Parietal lobe (tissue), 1 donor: ENCODE results near the gene KRT2. TPM values are rescaled to one million over a fixed set of nuclear protein-coding genes. Genes with fewer than 3 reads are reported as not detected.

Experiments used
- total RNA-seq: library from RNA; depleted of rRNA; stranded (reverse); fragments of >200 nt; gene quantifications from one replicate; pipeline ENCODE4 v1.2.3, GENCODE V29; 2014

The KRT2 gene
- not detected for total RNA-seq

DNA sequence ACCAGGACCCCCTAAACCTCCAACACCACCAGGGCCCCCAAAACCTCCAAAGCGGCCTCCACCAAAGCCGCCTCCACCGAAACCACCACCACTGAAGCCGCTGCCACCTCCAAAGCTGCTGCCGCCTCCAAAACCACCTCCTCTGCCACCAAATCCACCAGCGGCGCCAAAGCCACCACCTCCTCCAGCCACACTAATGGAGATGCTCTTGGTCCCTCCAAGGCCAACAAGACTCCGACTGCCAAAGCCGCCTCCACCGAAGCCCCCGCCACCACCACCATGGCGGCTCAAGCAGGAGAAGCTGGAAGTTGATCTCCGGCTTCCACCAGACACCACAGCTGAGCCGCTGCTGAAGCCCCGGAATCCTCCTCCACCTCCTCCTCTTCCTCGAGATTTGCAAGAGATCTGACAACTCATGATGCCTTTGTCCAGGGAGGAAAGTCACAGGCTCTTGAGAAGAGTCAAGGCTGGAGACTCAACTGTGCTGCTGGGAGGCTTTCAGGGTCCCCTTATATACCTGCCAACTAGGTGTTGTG, at the start of gene KRT2:
Gene KRT2, minus strand, starts transcription at position 486 of the 536 bp plus-strand sequence. Its CDS starts 69 bp downstream, at position 417.

DNA sequence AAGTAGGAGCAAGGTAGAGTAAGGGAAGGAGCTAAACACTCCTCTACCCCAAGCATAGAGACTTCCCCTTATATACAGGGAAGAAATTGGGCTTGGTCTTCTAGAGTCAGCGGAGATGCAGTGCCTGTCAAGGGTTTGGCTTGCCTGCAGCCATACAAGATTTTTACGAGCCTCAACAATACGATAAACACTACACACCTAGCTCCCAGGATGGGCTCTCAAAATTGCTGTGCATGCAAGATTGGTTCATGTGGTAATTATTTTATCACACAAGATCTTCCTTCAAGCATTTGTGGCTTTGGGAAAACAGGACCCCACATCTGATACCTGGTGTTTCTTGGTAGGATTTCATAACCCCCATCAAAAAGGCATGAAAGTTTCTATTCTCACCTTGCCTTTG, 28.4 kb upstream of the KRT2 start, which contains the start of gene KRT1:
Gene KRT1, minus strand, starts transcription at position 45 of the 400 bp plus-strand sequence. CDS start 59 bp downstream, outside the sequence.

DNA sequence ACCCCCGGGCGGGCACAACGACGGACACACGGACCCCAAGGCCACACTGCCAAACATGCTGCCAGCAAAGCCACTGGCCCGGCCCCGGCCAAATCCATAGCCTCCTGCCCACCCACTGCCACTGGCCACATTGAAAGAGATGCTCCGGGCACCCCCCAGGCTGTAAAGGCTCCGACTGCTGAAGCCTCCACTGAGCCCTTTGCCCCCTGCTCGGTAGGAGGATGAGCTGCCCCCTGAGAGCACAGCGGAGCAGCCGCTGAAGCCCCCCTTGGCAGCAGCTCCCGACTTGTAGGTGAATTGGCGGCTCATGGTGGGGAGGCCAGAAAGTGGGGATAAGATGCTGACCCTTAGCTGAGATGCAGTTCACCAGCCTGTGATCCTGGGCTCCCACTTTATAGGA, 33.8 kb downstream of the KRT2 start, which contains the start of gene KRT73:
Gene KRT73, minus strand, starts transcription at position 344 of the 400 bp plus-strand sequence. Its CDS starts 35 bp downstream, at position 309.

DNA sequence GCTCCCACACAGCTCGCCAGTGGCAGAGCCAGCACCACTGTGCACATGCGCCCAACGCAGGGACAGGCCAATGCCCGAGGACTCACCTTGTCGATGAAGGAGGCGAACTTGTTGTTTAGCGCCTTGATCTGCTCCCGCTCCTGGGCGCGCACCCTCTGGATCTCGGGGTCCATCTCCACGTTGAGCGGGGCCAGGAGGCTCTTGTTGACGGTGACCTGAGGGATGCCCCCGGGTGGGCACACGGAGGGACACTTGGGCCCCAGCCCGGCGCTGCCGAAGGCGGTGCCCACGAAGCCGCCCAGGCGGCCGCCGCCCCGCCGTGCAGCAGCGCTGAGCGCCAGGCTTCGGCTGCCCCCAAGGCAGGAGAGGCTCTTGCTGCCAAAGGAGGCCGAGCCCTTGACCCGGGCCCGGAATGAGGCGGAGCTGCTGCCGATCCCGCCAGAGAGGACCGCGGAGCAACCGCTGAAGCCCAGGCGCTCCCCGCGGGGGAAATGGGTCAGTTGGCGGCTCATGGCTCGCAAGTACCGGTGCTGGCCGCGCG, 51.0 kb downstream of the KRT2 start, which contains the start of gene KRT72:
Gene KRT72, minus strand, starts transcription at position 523 of the 541 bp plus-strand sequence. Its CDS starts 11 bp downstream, at position 512.

Other genes with a start within 250 kb of the KRT2 start
- not detected for gene KRT82, start 245.9 kb downstream of the KRT2 start, total RNA-seq
- not detected for gene KRT75, start 217.8 kb downstream of the KRT2 start, total RNA-seq
- not detected for gene KRT6B, start 200.1 kb downstream of the KRT2 start, total RNA-seq
- not detected for gene KRT6C, start 178.4 kb downstream of the KRT2 start, total RNA-seq
- gene KRT6A, start 159.0 kb downstream of the KRT2 start, total RNA-seq, result not detected
- gene KRT5, start 131.8 kb downstream of the KRT2 start, total RNA-seq, result not detected
- not detected for gene KRT71, start 99.1 kb downstream of the KRT2 start, total RNA-seq
- gene KRT74, start 78.4 kb downstream of the KRT2 start, total RNA-seq, result not detected
- not detected for gene KRT72, start 50.7 kb downstream of the KRT2 start, total RNA-seq
- gene KRT73, start 33.7 kb downstream of the KRT2 start, total RNA-seq, result not detected
- 0.31 TPM for gene KRT1, start 28.2 kb upstream of the KRT2 start, total RNA-seq
- gene KRT77, start 51.3 kb upstream of the KRT2 start, total RNA-seq, result not detected
- gene KRT76, start 125.1 kb upstream of the KRT2 start, total RNA-seq, result not detected
- not detected for gene KRT3, start 143.9 kb upstream of the KRT2 start, total RNA-seq
- gene KRT4, start 161.9 kb upstream of the KRT2 start, total RNA-seq, result not detected
- gene KRT79, start 182.1 kb upstream of the KRT2 start, total RNA-seq, result not detected
- not detected for gene KRT78, start 196.8 kb upstream of the KRT2 start, total RNA-seq